ENCODE measurements around the gene MGST3. TPM values are rescaled to one million over a fixed set of nuclear protein-coding genes. Genes with fewer than 3 reads are reported as not detected.

The MGST3 gene
- polyA plus RNA-seq, 1 donor (not counting 4 experiments of a cell fraction or from before 2014, with no cell fraction given), result 319 TPM

DNA sequence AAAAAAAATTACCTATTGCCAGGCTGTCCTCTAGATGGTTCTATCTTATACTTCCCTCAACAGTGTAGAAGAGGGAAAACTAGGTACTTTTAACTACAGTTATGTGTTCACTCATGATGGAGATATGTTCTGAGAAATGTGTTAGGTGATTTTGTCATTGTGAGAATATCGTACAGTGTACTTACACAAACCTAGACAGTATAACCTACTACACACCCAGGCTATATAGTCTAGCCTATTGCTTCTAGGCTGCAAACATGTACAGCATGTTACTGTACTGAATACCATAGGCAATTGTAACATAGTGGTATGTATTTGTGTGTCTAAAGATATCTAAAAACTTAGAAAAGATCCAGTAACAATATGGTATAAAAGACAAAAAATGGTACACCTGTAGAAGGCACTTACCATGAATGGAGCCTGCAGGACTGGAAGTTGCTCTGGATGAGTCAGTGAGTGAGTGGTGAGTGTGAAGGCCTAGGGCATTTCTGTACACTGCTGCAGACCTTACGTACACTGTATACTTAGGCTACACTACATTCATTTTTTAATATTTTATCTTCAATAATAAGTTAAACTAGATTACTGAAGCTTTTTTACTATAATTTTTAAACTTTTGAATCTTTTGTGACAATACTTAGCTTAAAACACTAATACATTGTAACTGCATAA, 13.2 kb downstream of the MGST3 start:
- Histone ChIP-seq H3K79me2 (ENCODE audit: control insufficient read depth, insufficient read depth, low read length) (peaks cover 11% of the 10 kb centered on the region), H3K4me3 (ENCODE audit: control insufficient read depth in 2 of 3, extremely low read depth in 1 of 3, insufficient read depth in 2 of 3, low read depth in 1 of 3, low read length in 3 of 3) (no peak overlapping the region), H4K20me1 (ENCODE audit: control insufficient read depth, extremely low read depth, insufficient read depth, low read length) (peaks cover 2% of the 10 kb centered on the region), H3K9ac (ENCODE audit: control insufficient read depth, extremely low read depth, insufficient read depth, low read length) (no peak overlapping the region), H3K27ac (ENCODE audit: control insufficient read depth, insufficient read depth, low read length) (no peak overlapping the region), H2AFZ (ENCODE audit: control insufficient read depth, low read length) (no peak overlapping the region), H3K9me1 (ENCODE audit: control insufficient read depth, extremely low read depth, insufficient read depth, low read length) (peaks cover 3% of the 10 kb centered on the region), H3K9me3 (ENCODE audit: control insufficient read depth, low read depth, low read length) (no peaks in the 10 kb centered on the region), H3K4me2 (ENCODE audit: control insufficient read depth, extremely low read depth, insufficient read depth, low read depth, low read length) (no peak overlapping the region), H3K4me1 (ENCODE audit: control insufficient read depth, extremely low read depth, insufficient read depth, low read length) (peaks cover 20% of the 10 kb centered on the region), H3K27me3 (ENCODE audit: control insufficient read depth, extremely low read depth, insufficient read depth, low read length) (no peaks in the 10 kb centered on the region), H3K36me3 (ENCODE audit: control insufficient read depth in 2 of 2, extremely low read depth in 1 of 2, insufficient read depth in 2 of 2, low read length in 2 of 2) (peaks cover 2 to 4% of the 10 kb centered on the region in 2 experiments)
- DNase-seq (ENCODE audit: low read depth, low spot score), result peak; percentile 19
- TF ChIP-seq, protein P1, sequence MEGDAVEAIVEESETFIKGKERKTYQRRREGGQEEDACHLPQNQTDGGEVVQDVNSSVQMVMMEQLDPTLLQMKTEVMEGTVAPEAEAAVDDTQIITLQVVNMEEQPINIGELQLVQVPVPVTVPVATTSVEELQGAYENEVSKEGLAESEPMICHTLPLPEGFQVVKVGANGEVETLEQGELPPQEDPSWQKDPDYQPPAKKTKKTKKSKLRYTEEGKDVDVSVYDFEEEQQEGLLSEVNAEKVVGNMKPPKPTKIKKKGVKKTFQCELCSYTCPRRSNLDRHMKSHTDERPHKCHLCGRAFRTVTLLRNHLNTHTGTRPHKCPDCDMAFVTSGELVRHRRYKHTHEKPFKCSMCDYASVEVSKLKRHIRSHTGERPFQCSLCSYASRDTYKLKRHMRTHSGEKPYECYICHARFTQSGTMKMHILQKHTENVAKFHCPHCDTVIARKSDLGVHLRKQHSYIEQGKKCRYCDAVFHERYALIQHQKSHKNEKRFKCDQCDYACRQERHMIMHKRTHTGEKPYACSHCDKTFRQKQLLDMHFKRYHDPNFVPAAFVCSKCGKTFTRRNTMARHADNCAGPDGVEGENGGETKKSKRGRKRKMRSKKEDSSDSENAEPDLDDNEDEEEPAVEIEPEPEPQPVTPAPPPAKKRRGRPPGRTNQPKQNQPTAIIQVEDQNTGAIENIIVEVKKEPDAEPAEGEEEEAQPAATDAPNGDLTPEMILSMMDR (optimal IDR thresholded peaks at IDR 0.05 in 1 of 3, IDR thresholded peaks at IDR 0.05 in 1 of 3, conservative IDR thresholded peaks at IDR 0.05 in 1 of 3; ENCODE audit: extremely low read depth in 1 of 3, insufficient read depth in 2 of 3, low read length in 3 of 3), result no peak
- no peak for FAIRE-seq
- dilution Hi-C loops (cut with MboI; ENCODE audit: extremely low pct_ligation_motif_present, low sequenced_read_pairs), result no loop called here

DNA sequence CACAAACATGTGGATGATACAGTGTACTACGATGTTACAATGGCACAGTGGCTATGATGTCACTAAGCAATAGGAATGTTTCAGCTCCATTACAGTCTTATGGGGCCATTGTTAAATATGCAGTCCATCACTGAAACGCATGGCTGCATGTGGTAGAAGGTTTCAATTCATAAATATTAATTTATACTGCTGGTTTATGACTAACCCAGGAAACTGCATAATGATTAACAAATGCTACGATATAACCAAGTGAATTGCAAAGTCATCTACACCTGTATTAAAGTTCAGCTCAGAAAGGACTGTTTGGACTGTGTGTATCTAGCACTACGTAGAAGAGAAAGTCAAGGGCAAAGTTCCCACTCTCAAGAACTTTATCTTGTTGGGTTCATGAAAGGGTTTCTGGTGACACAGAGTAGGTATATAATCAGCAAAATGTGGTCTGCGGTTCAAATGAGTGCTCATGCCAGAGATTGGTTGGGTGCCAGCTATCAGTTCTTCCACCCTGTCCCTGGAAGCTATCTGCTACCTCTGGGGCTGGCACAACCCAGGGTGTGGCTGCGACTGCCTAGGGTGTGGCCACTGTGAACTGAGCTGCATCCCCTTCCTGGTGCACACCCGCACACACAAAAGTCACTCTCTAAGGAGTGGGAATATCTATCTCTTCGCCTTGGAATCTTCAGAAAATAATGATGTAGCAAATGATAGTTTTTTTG, 14.8 kb downstream of the MGST3 start:
- no peak overlapping the region for H3K27ac ChIP-seq (ENCODE audit: control insufficient read depth, insufficient read depth, low read length)
- DNase-seq (ENCODE audit: low read depth, low spot score) (peak; percentile 7), FAIRE-seq (no peak)
- no peak overlapping the region for H3K4me3 ChIP-seq (ENCODE audit: control insufficient read depth in 2 of 3, extremely low read depth in 1 of 3, insufficient read depth in 2 of 3, low read depth in 1 of 3, low read length in 3 of 3)
- no peaks in the 10 kb centered on the region for H3K9me3 ChIP-seq (ENCODE audit: control insufficient read depth, low read depth, low read length)
- no peak for TF ChIP-seq EZH2 (IDR thresholded peaks at IDR 0.05; ENCODE audit: low read length)
- TF ChIP-seq, protein P1 (optimal IDR thresholded peaks at IDR 0.05 in 1 of 3, IDR thresholded peaks at IDR 0.05 in 1 of 3, conservative IDR thresholded peaks at IDR 0.05 in 1 of 3; ENCODE audit: extremely low read depth in 1 of 3, insufficient read depth in 2 of 3, low read length in 3 of 3), result no peak
- no peak overlapping the region for H2AFZ ChIP-seq (ENCODE audit: control insufficient read depth, low read length)
- dilution Hi-C loops (cut with MboI; ENCODE audit: extremely low pct_ligation_motif_present, low sequenced_read_pairs), result no loop called here
- peaks cover 9% of the 10 kb centered on the region for H3K79me2 ChIP-seq (ENCODE audit: control insufficient read depth, insufficient read depth, low read length)
- H3K9ac ChIP-seq (ENCODE audit: control insufficient read depth, extremely low read depth, insufficient read depth, low read length), result no peak overlapping the region
- H4K20me1 ChIP-seq (ENCODE audit: control insufficient read depth, extremely low read depth, insufficient read depth, low read length), result no peaks in the 10 kb centered on the region
- peaks cover 3% of the 10 kb centered on the region for H3K9me1 ChIP-seq (ENCODE audit: control insufficient read depth, extremely low read depth, insufficient read depth, low read length)
- no peaks in the 10 kb centered on the region for H3K27me3 ChIP-seq (ENCODE audit: control insufficient read depth, extremely low read depth, insufficient read depth, low read length)
- H3K4me2 ChIP-seq (ENCODE audit: control insufficient read depth, extremely low read depth, insufficient read depth, low read depth, low read length), result peak overlapping the region; percentile 20
- H3K4me1 ChIP-seq (ENCODE audit: control insufficient read depth, extremely low read depth, insufficient read depth, low read length), result peaks cover 20% of the 10 kb centered on the region
- peaks cover 4% of the 10 kb centered on the region in 2 experiments for H3K36me3 ChIP-seq (ENCODE audit: control insufficient read depth in 2 of 2, extremely low read depth in 1 of 2, insufficient read depth in 2 of 2, low read length in 2 of 2)

All from keratinocyte (primary cell).